ENCODE data around the gene MLH1. TPM values are rescaled to one million over a fixed set of nuclear protein-coding genes. Genes with fewer than 3 reads are reported as not detected.

The MLH1 gene
- 43.8 and 46.9 TPM in 2 replicates for total RNA-seq
- long read RNA-seq, transcript MLH1-206 (19 exons, 2,428 nt): minor isoform, 6 of 429 reads
- long read RNA-seq, transcript MLH1-201 (19 exons, 2,752 nt): major isoform, 215 of 429 reads
- long read RNA-seq, partial matches to known transcripts: 25 of 429 reads
- long read RNA-seq, other reads (novel, unspliced or antisense): 178 of 429 reads

DNA sequence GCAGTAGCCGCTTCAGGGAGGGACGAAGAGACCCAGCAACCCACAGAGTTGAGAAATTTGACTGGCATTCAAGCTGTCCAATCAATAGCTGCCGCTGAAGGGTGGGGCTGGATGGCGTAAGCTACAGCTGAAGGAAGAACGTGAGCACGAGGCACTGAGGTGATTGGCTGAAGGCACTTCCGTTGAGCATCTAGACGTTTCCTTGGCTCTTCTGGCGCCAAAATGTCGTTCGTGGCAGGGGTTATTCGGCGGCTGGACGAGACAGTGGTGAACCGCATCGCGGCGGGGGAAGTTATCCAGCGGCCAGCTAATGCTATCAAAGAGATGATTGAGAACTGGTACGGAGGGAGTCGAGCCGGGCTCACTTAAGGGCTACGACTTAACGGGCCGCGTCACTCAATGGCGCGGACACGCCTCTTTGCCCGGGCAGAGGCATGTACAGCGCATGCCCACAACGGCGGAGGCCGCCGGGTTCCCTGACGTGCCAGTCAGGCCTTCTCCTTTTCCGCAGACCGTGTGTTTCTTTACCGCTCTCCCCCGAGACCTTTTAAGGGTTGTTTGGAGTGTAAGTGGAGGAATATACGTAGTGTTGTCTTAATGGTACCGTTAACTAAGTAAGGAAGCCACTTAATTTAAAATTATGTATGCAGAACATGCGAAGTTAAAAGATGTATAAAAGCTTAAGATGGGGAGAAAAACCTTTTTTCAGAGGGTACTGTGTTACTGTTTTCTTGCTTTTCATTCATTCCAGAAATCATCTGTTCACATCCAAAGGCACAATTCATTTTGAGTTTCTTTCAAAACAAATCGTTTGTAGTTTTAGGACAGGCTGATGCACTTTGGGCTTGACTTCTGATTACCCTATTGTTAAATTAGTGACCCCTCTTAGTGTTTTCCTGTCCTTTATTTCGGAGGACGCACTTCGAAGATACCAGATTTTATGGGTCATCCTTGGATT is at the start of gene MLH1:
Gene MLH1 (plus strand): TSS at position 193 of the 958 bp plus-strand sequence. CDS start 30 bp downstream, at position 223.
- H3K36me3 Mint-ChIP-seq (ENCODE audit: insufficient read depth): peaks cover 18% of the 10 kb centered on the region
- H3K4me3 Mint-ChIP-seq (ENCODE audit: low read depth): no peak within 1 kb of the TSS
- no peak within 1 kb of the TSS for H3K27ac Mint-ChIP-seq

DNA sequence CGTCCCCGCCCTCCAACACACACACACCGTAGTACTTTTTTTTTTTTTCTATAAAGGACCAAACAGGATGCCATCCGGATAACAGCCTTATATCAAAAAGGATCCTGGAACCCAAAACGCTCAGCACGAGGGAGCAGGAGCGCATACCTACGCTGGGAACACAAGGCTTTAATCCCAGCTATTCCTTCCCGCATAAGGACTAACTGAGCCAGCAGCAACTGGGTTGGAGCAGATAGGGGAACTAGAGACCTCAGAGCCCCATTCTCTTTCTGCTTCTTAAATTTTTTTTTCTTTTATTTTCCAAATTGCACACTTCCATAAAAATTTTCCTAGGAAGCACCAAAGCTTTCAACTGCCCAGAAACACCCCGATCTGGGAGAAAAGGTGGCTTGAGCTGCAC is 49.7 kb upstream of the MLH1 start:
- TF ChIP-seq CTCF (IDR thresholded peaks at IDR 0.05; ENCODE audit: unreplicated experiment): no peak
- Mint-ChIP-seq H3K27me3 (peaks cover 13% of the 10 kb centered on the region), H3K36me3 (ENCODE audit: insufficient read depth) (peaks cover 7% of the 10 kb centered on the region), H3K9me3 (ENCODE audit: low read depth) (peaks cover 11% of the 10 kb centered on the region), H3K4me1 (ENCODE audit: low read depth) (peaks cover 17% of the 10 kb centered on the region), H3K4me3 (ENCODE audit: low read depth) (peak overlapping the region; percentile 77), H3K27ac (peak overlapping the region; percentile 77)
- no peak for DNase-seq (ENCODE audit: low spot score, unreplicated experiment)

More for the DNA sequence above, at the start of gene MLH1:
- no peak for TF ChIP-seq CTCF (IDR thresholded peaks at IDR 0.05; ENCODE audit: unreplicated experiment)
- Mint-ChIP-seq H3K9me3 (ENCODE audit: low read depth) (no peaks in the 10 kb centered on the region), H3K27me3 (no peaks in the 10 kb centered on the region), H3K4me1 (ENCODE audit: low read depth) (peaks cover 26% of the 10 kb centered on the region)
- DNase-seq (ENCODE audit: low spot score, unreplicated experiment): peak; percentile 98

DNA sequence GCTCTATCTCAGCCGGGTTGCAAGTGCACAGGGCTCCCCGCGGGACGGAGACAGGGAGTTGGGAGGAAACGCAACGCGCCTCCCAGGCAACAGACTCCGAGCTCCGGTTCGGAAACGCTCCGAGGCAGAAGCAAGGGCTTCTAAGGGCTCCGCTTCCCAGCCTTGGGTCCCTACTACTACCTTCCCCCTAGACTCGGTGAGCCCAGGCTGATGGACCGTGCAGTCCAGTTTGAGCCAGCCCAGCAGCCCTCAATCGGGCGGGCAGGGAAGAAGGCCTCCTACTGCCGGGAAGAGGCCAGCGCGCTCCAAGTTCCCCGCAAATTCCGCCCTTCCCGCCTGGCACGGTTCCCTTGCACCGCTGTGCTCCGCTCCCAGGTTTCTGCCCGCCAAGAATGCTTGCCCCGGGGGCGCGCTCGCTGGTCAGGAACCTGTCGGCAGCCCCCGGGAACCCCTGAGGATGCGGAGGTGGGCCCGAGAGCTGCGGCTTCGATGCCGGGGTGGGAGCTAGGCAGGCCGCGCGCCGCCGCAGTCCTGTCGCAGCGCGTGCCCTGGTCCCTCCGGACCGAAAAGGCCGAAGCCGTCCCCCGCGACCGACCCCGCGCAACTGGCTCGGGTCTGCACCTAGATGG is 49.2 kb upstream of the MLH1 start:
- Mint-ChIP-seq H3K4me1 (ENCODE audit: low read depth) (peaks cover 17% of the 10 kb centered on the region), H3K27ac (peak overlapping the region; percentile 77), H3K4me3 (ENCODE audit: low read depth) (peak overlapping the region; percentile 77), H3K36me3 (ENCODE audit: insufficient read depth) (peaks cover 8% of the 10 kb centered on the region), H3K27me3 (peaks cover 13% of the 10 kb centered on the region), H3K9me3 (ENCODE audit: low read depth) (peaks cover 12% of the 10 kb centered on the region)
- peak; percentile 30 for DNase-seq (ENCODE audit: low spot score, unreplicated experiment)
- TF ChIP-seq CTCF (IDR thresholded peaks at IDR 0.05; ENCODE audit: unreplicated experiment): no peak

GRCh38 chr3:36944641-36945270 is 48.6 kb upstream of the MLH1 start, which contains the start of gene TRANK1:
Gene TRANK1 (minus strand): TSS chr3:36945054. CDS start chr3:36944809, 245 bp downstream.
- TF ChIP-seq CTCF (IDR thresholded peaks at IDR 0.05; ENCODE audit: unreplicated experiment): no peak
- Mint-ChIP-seq H3K27ac (peak within 1 kb of the TSS; percentile 77), H3K27me3 (peaks cover 13% of the 10 kb centered on the region), H3K36me3 (ENCODE audit: insufficient read depth) (peaks cover 10% of the 10 kb centered on the region), H3K4me3 (ENCODE audit: low read depth) (peak within 1 kb of the TSS; percentile 77), H3K9me3 (ENCODE audit: low read depth) (peaks cover 14% of the 10 kb centered on the region), H3K4me1 (ENCODE audit: low read depth) (peaks cover 17% of the 10 kb centered on the region)
- no peak for DNase-seq (ENCODE audit: low spot score, unreplicated experiment)

Data from progenitor cell of endocrine pancreas (in vitro differentiated cells).